HEK293 (cell line): ENCODE measurements around the gene SMARCA2.

ENCODE experiments used
- CTCF ChIA-PET: fragments of 350-600 bp; formaldehyde crosslinking; extraction: SDS; loops from one replicate; lab custom pipeline; 2021; ENCODE audit warnings: antibody characterized with exemption; lab: Yijun Ruan, JAX
- POLR2A ChIA-PET: fragments of 300-600 bp; formaldehyde crosslinking; extraction: SDS; loops from one replicate; lab custom pipeline; 2020; ENCODE audit warnings: antibody characterized with exemption, inconsistent platforms; lab: Yijun Ruan, JAX
- H3K27ac ChIP-seq: fragments of 200-500 bp; sonication (Bioruptor generic); 2 replicates; pipeline ENCODE4 v1.5.1; 2014; ENCODE audit warnings: low read depth, low read length, control low read depth, inconsistent platforms; ENCODE audit errors: extremely low read depth
- H3K36me3 ChIP-seq, 2 experiments: fragments of 200-500 bp in 1 of 2; sonication (Bioruptor generic) in 1 of 2; 1 replicate in 1 of 2; 2 replicates in 1 of 2; pipeline ENCODE4 v1.5.1; 2014 to 2017; ENCODE audit warnings: inconsistent platforms in 2 of 2, low read length in 2 of 2; ENCODE audit not compliant: control insufficient read depth in 2 of 2, insufficient read depth in 1 of 2
- H3K4me1 ChIP-seq: fragments of 200-500 bp; sonication (Bioruptor generic); 2 replicates; pipeline ENCODE4 v1.5.1; 2014; ENCODE audit warnings: mild to moderate bottlenecking, low read length, inconsistent platforms; ENCODE audit not compliant: control insufficient read depth, insufficient read depth
- H3K4me3 ChIP-seq: 2 replicates; pipeline ENCODE4 v1.5.1; 2011; ENCODE audit warnings: low read depth, mild to moderate bottlenecking, control low read depth, low read length, moderate library complexity
- H3K9me3 ChIP-seq: fragments of 200-500 bp; sonication (Bioruptor generic); 2 replicates; pipeline ENCODE4 v1.5.1; 2014; ENCODE audit warnings: low read depth, low read length, inconsistent platforms; ENCODE audit not compliant: control insufficient read depth, insufficient read depth
- EGR2 ChIP-seq: fragments of 450-650 bp; formaldehyde crosslinking; IDR thresholded peaks from 2 replicates; pipeline ENCODE4 v1.5.1; 2016; ENCODE audit warnings: low read depth, missing biosample characterization, missing genetic modification characterization
- HOXA7 ChIP-seq: sonication (generic); formaldehyde crosslinking; IDR thresholded peaks from 2 replicates; pipeline ENCODE4 v1.8.1; 2022; ENCODE audit warnings: missing genetic modification reagents, borderline replicate concordance
- INSM2 ChIP-seq: fragments of 450-650 bp; formaldehyde crosslinking; IDR thresholded peaks from 2 replicates; pipeline ENCODE4 v1.5.1; 2016; ENCODE audit warnings: missing biosample characterization, missing genetic modification characterization
- KLF7 ChIP-seq: fragments of 450-650 bp; formaldehyde crosslinking; IDR thresholded peaks from 2 replicates; pipeline ENCODE4 v1.5.1; 2016; ENCODE audit warnings: missing biosample characterization, missing genetic modification characterization, borderline replicate concordance
- MEIS1 ChIP-seq: sonication (generic); formaldehyde crosslinking; IDR thresholded peaks from 2 replicates; pipeline ENCODE4 v1.8.1; 2022; ENCODE audit warnings: missing genetic modification reagents, mild to moderate bottlenecking, borderline replicate concordance
- MYNN ChIP-seq: fragments of 450-650 bp; formaldehyde crosslinking; IDR thresholded peaks from 2 replicates; pipeline ENCODE4 v1.5.1; 2016; ENCODE audit warnings: missing biosample characterization, missing genetic modification characterization, borderline replicate concordance
- PRDM10 ChIP-seq: fragments of 450-650 bp; formaldehyde crosslinking; IDR thresholded peaks from 2 replicates; pipeline ENCODE4 v1.5.1; 2016; ENCODE audit warnings: missing biosample characterization, missing genetic modification characterization
- YY2 ChIP-seq: fragments of 450-650 bp; formaldehyde crosslinking; IDR thresholded peaks from 2 replicates; pipeline ENCODE4 v1.5.1; 2016; ENCODE audit warnings: missing biosample characterization, missing genetic modification characterization
- ZBTB17 ChIP-seq: fragments of 450-650 bp; formaldehyde crosslinking; IDR thresholded peaks from 2 replicates; pipeline ENCODE4 v1.5.1; 2016; ENCODE audit warnings: missing biosample characterization, missing genetic modification characterization
- ZBTB21 ChIP-seq: fragments of 450-650 bp; formaldehyde crosslinking; IDR thresholded peaks from 2 replicates; pipeline ENCODE4 v1.5.1; 2017; ENCODE audit warnings: missing biosample characterization, missing genetic modification characterization
- ZBTB48 ChIP-seq: fragments of 450-650 bp; formaldehyde crosslinking; IDR thresholded peaks from 2 replicates; pipeline ENCODE4 v1.5.1; 2016; ENCODE audit warnings: missing biosample characterization, missing genetic modification characterization
- ZBTB7A ChIP-seq: fragments of 450-650 bp; formaldehyde crosslinking; IDR thresholded peaks from 2 replicates; pipeline ENCODE4 v1.5.1; 2016; ENCODE audit warnings: low read depth, missing biosample characterization, missing genetic modification characterization
- ZNF155 ChIP-seq: fragments of 450-650 bp; formaldehyde crosslinking; IDR thresholded peaks from 2 replicates; pipeline ENCODE4 v1.5.1; 2016; ENCODE audit warnings: missing biosample characterization, missing genetic modification characterization
- ZNF19 ChIP-seq: fragments of 450-650 bp; formaldehyde crosslinking; IDR thresholded peaks from 2 replicates; pipeline ENCODE4; 2016; ENCODE audit warnings: missing biosample characterization, missing genetic modification characterization, low read depth
- ZNF341 ChIP-seq: fragments of 450-650 bp; formaldehyde crosslinking; IDR thresholded peaks from 2 replicates; pipeline ENCODE4; 2016; ENCODE audit warnings: low read depth, missing biosample characterization, missing genetic modification characterization
- ZNF362 ChIP-seq: fragments of 450-650 bp; formaldehyde crosslinking; IDR thresholded peaks from 2 replicates; pipeline ENCODE4 v1.5.1; 2016; ENCODE audit warnings: missing biosample characterization, missing genetic modification characterization
- ZNF391 ChIP-seq: fragments of 450-650 bp; formaldehyde crosslinking; IDR thresholded peaks from 2 replicates; pipeline ENCODE4 v1.5.1; 2016; ENCODE audit warnings: low read depth, missing biosample characterization, missing genetic modification characterization, borderline replicate concordance
- ZNF510 ChIP-seq: fragments of 450-650 bp; formaldehyde crosslinking; IDR thresholded peaks from 2 replicates; pipeline ENCODE4 v1.5.1; 2018; ENCODE audit warnings: mild to moderate bottlenecking, missing genetic modification characterization, missing biosample characterization; ENCODE audit not compliant: insufficient replicate concordance
- ZNF529 ChIP-seq: fragments of 450-650 bp; formaldehyde crosslinking; IDR thresholded peaks from 2 replicates; pipeline ENCODE4 v1.5.1; 2017; ENCODE audit warnings: missing genetic modification characterization, missing biosample characterization; ENCODE audit not compliant: insufficient replicate concordance
- ZNF530 ChIP-seq: fragments of 450-650 bp; formaldehyde crosslinking; IDR thresholded peaks from 2 replicates; pipeline ENCODE4 v1.5.1; 2016; ENCODE audit warnings: low read depth, missing biosample characterization, missing genetic modification characterization
- ZNF585B ChIP-seq: fragments of 450-650 bp; formaldehyde crosslinking; IDR thresholded peaks from 2 replicates; pipeline ENCODE4 v1.5.1; 2016; ENCODE audit warnings: missing biosample characterization, missing genetic modification characterization
- ZNF621 ChIP-seq: fragments of 450-650 bp; formaldehyde crosslinking; IDR thresholded peaks from 2 replicates; pipeline ENCODE4 v1.5.1; 2017; ENCODE audit warnings: missing biosample characterization, missing genetic modification characterization
- ZNF626 ChIP-seq: fragments of 450-650 bp; sonication (Bioruptor Pico); formaldehyde crosslinking; IDR thresholded peaks from 2 replicates; pipeline ENCODE4 v1.5.1; 2018; ENCODE audit warnings: missing biosample characterization, missing genetic modification characterization, inconsistent platforms
- ZSCAN5A ChIP-seq: fragments of 450-650 bp; formaldehyde crosslinking; IDR thresholded peaks from 2 replicates; pipeline ENCODE4 v1.5.1; 2016; ENCODE audit warnings: missing biosample characterization, missing genetic modification characterization

SMARCA2 gene

GRCh38 chr9:2043243-2043642 is 28.1 kb downstream of the SMARCA2 start (continued):
- TF ChIP-seq PRDM10 (tag by site-specific recombination) (no peak), ZNF529 (tag by site-specific recombination) (no peak), ZNF530 (tag by site-specific recombination) (no peak), HOXA7 (CRISPR knock-in tag) (no peak), ZBTB21 (tag by site-specific recombination) (no peak), ZNF155 (no peak), ZBTB48 (tag by site-specific recombination) (no peak), ZNF585B (tag by site-specific recombination) (no peak), ZNF391 (tag by site-specific recombination) (no peak), ZNF621 (tag by site-specific recombination) (no peak), YY2 (no peak)
- TF ChIP-seq, all 188 proteins: peak for 0

GRCh38 chr9:2043881-2044462 is 28.8 kb downstream of the SMARCA2 start:
- no peak for TF ChIP-seq ZNF362 (tag by site-specific recombination)
- no peak for TF ChIP-seq ZNF510 (tag by site-specific recombination)
- TF ChIP-seq ZBTB17 (tag by site-specific recombination) = no peak
- no peak for TF ChIP-seq ZNF341 (tag by site-specific recombination)
- no peak for TF ChIP-seq MEIS1 (CRISPR knock-in tag)
- TF ChIP-seq ZNF626 = no peak
- TF ChIP-seq EGR2 (tag by site-specific recombination) = no peak
- TF ChIP-seq ZSCAN5A (tag by site-specific recombination) = no peak
- TF ChIP-seq ZNF19 (tag by site-specific recombination) = no peak
- no peak for TF ChIP-seq INSM2 (tag by site-specific recombination)
- no peak for TF ChIP-seq ZNF391 (tag by site-specific recombination)
- TF ChIP-seq ZBTB7A (tag by site-specific recombination) = no peak
- no peak for TF ChIP-seq MYNN
- TF ChIP-seq KLF7 = no peak
- TF ChIP-seq ZNF530 (tag by site-specific recombination) = no peak
- ChIA-PET POLR2A (no interaction called here), CTCF (no interaction called here)
- no peak overlapping the region for H3K27ac ChIP-seq
- H3K36me3 ChIP-seq = peaks cover 0 to 39% of the 10 kb centered on the region in 2 experiments; a peak in 1 of 3 replicates
- H3K4me3 ChIP-seq = no peak overlapping the region
- no peaks in the 10 kb centered on the region for H3K4me1 ChIP-seq
- no peaks in the 10 kb centered on the region for H3K9me3 ChIP-seq
